WI38 (cell line): ENCODE data around the gene CSF1.

Experiments
- H3K4me3 ChIP-seq: 2 replicates; pipeline ENCODE4 v1.5.1; 2011; ENCODE audit warnings: low read depth, mild to moderate bottlenecking, control low read depth, low read length
- CTCF ChIP-seq: IDR thresholded peaks from 2 replicates; pipeline ENCODE4 v1.5.1; 2012; ENCODE audit warnings: low read depth, mild to moderate bottlenecking, control low read depth, low read length

CSF1 gene

GRCh38 chr1:109898842-109899241, 11.8 kb upstream of the CSF1 start:
- no peak for TF ChIP-seq CTCF
- H3K4me3 ChIP-seq, result no peak overlapping the region

DNA sequence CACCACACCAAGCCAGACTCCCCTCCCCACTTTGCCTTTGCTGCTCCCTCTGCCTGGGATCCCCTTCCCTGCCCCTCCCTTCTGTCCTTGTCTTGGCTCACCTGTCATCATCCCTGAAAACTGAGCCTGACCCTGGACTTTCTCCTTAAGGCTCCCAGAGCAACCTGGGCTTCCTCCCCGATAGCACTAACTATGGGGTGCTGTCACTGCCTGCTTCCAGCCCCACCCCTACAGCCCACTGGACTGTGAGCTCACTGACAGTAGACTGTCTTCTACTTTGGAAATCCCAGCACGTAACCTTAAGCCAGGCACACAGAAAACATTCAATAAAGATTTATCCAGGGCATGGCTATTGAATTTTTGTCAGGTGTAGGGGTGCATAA, 9.5 kb upstream of the CSF1 start:
- no peak overlapping the region for H3K4me3 ChIP-seq
- TF ChIP-seq CTCF, result no peak

DNA sequence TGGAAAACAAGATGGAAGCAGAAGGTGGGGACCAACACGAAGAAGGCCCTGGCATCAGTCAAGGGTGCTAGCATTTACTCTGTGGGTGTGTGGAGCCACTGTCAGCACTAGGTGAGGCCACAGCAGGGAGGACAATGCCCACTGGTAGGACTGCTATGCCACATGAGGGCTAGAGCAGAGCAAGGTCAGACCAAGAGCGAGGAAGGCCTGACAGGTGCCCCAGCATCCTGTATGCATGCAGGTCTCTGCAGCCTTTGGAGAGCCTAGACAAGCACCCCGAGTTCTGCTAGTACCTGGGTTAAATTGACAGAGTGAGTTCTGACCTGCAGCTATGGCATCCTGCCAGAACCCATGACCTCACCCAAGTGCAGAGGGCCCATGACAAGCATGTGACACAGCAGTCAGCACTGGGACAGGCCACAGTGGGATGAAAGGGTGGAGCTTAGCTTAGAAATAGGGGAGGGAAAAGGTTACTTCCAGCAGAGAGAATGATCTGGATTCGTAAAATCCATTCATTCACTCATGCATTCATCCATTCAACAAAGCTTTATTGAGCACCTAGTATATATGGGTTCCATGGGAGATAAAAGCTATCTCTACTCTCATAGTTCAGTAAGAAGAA, 9.0 kb upstream of the CSF1 start:
- no peak for TF ChIP-seq CTCF
- no peak overlapping the region for H3K4me3 ChIP-seq

- no peak overlapping the region for H3K4me3 ChIP-seq
- TF ChIP-seq CTCF, result no peak
Observed at GRCh38 chr1:109902204-109902985, 8.3 kb upstream of the CSF1 start.

DNA sequence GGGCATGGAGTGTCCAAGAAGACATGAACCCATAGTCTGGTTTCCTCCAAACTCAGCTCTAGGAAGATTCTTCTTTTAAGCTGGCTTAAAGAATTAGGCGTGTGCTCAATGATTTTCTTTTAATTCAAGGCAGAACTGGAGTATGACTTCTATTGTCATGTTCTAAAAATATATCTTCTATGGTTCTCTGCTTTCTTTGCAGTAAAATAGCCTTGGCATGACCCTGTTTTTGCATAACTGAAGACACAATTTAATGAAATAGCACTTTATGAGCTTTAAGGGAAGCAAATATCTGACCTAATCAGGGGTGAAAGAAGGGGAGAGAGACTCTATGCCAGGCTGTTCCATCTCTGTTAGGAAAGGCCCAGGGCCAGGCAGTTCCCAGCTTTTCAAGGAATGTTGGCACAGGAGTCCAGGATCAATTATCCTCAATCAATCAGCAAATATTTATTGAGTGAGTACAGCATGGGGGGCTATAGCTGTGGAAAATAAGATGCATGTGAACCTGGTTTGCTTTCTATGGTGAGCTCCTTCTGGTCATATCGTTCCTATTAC, 7.2 kb upstream of the CSF1 start:
- H3K4me3 ChIP-seq, result no peak overlapping the region

DNA sequence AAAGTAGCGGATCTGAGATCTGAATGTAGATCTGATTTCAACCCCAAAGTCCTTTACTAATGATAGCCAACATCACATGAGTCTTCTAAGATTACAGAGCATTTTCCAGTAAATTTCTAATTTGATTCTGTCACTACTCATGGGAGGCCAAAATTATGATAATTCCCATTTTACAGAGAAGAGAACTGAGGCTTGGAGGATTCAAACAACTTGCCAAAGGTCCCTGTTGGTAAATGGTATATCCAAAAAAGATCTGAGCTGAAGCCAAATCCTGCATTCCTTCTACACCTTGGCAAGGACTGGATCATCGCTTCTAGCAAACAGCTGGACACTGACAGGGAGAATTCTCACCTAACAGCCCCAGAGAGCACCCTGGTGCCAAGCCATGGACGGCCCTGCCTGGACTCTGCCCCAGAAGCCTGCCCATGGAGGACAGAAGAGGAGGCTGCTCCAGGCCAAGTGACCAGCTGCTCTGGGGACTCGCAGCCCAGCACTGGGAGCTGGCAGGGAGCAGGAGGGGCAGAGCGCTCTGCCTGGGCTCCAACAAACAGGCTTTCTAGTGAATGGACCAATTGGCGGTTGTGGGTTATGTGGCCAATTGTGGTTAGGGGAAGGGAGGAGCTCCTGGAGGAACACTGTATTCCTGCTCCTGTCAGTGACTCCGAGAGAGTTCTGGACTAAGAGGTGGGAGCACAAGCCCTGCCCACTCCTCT, 6.4 kb upstream of the CSF1 start:
- TF ChIP-seq CTCF, result no peak
- H3K4me3 ChIP-seq, result no peak overlapping the region

More for the DNA sequence above, 7.2 kb upstream of the CSF1 start:
- TF ChIP-seq CTCF, result no peak
